ENCODE results near the gene COBL.

COBL gene

GRCh38 chr7:50973814-50974213, 342.8 kb downstream of the COBL start:
- H4K20me1 ChIP-seq (ENCODE audit: insufficient read depth, low read length, poor library complexity, severe bottlenecking) = no peaks in the 10 kb centered on the region
- no peak overlapping the region for H2AFZ ChIP-seq (ENCODE audit: low read length)
- no peaks in the 10 kb centered on the region for H3K9me3 ChIP-seq (ENCODE audit: insufficient read depth, low read depth, low read length)
- TF ChIP-seq EZH2phosphoT487 (IDR thresholded peaks at IDR 0.05; ENCODE audit: borderline replicate concordance) = no peak
- TF ChIP-seq, protein P1, sequence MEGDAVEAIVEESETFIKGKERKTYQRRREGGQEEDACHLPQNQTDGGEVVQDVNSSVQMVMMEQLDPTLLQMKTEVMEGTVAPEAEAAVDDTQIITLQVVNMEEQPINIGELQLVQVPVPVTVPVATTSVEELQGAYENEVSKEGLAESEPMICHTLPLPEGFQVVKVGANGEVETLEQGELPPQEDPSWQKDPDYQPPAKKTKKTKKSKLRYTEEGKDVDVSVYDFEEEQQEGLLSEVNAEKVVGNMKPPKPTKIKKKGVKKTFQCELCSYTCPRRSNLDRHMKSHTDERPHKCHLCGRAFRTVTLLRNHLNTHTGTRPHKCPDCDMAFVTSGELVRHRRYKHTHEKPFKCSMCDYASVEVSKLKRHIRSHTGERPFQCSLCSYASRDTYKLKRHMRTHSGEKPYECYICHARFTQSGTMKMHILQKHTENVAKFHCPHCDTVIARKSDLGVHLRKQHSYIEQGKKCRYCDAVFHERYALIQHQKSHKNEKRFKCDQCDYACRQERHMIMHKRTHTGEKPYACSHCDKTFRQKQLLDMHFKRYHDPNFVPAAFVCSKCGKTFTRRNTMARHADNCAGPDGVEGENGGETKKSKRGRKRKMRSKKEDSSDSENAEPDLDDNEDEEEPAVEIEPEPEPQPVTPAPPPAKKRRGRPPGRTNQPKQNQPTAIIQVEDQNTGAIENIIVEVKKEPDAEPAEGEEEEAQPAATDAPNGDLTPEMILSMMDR (conservative IDR thresholded peaks at IDR 0.05; ENCODE audit: low read length) = no peak
- H3K4me2 ChIP-seq (ENCODE audit: low read depth, low read length, poor library complexity, severe bottlenecking) = no peak overlapping the region
- no peak overlapping the region for H3K9ac ChIP-seq (ENCODE audit: low read depth, low read length, poor library complexity, severe bottlenecking)
- no peak overlapping the region for H3K4me3 ChIP-seq (ENCODE audit: low read length, poor library complexity, severe bottlenecking)
- no peaks in the 10 kb centered on the region for H3K4me1 ChIP-seq (ENCODE audit: insufficient read depth, low read length, poor library complexity, severe bottlenecking)
- H3K79me2 ChIP-seq (ENCODE audit: insufficient read depth, low read length) = no peaks in the 10 kb centered on the region
- H3K27me3 ChIP-seq (ENCODE audit: insufficient read depth, low read length, poor library complexity, severe bottlenecking) = no peaks in the 10 kb centered on the region
- no peaks in the 10 kb centered on the region for H3K9me2 ChIP-seq (replicated peaks; ENCODE audit: low read depth, low read length)
- no peaks in the 10 kb centered on the region for H3K36me3 ChIP-seq (ENCODE audit: insufficient read depth, low read length)
- no peaks in the 10 kb centered on the region for H3F3A ChIP-seq (ENCODE audit: low read depth)

DNA sequence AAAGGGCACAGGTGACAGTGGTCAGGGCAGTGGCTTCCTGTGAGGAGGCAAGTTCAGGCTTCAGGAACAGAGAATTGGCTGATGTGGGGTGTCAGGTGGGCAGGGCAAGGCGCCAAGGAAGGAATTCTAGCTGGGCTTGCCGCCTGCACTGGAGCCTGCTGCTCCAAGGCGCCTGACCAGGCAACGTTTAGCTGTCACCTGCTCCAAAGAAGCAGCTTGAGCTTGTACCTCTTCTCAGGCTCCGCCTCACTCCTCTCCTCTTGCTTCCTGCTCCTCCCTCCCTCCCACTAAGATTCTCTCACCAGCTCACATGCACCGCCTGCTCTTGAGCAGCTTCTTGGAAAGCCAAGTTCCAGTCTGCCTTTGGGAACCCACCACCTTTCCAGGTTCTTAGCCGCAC, 346.5 kb downstream of the COBL start:
- H3K4me2 ChIP-seq (ENCODE audit: low read depth, low read length, poor library complexity, severe bottlenecking) = no peak overlapping the region
- no peaks in the 10 kb centered on the region for H3K9me2 ChIP-seq (replicated peaks; ENCODE audit: low read depth, low read length)
- no peaks in the 10 kb centered on the region for H3K27me3 ChIP-seq (ENCODE audit: insufficient read depth, low read length, poor library complexity, severe bottlenecking)
- peaks cover 3% of the 10 kb centered on the region; the same call in 1 of the 2 replicates for H3K9me3 ChIP-seq (ENCODE audit: insufficient read depth, low read depth, low read length)
- H4K20me1 ChIP-seq (ENCODE audit: insufficient read depth, low read length, poor library complexity, severe bottlenecking) = no peaks in the 10 kb centered on the region
- no peak overlapping the region for H2AFZ ChIP-seq (ENCODE audit: low read length)
- TF ChIP-seq, protein P1 (conservative IDR thresholded peaks at IDR 0.05; ENCODE audit: low read length) = no peak
- no peak for TF ChIP-seq EZH2phosphoT487 (IDR thresholded peaks at IDR 0.05; ENCODE audit: borderline replicate concordance)
- no peaks in the 10 kb centered on the region for H3K36me3 ChIP-seq (ENCODE audit: insufficient read depth, low read length)
- H3K4me1 ChIP-seq (ENCODE audit: insufficient read depth, low read length, poor library complexity, severe bottlenecking) = no peaks in the 10 kb centered on the region
- H3F3A ChIP-seq (ENCODE audit: low read depth) = no peaks in the 10 kb centered on the region
- H3K79me2 ChIP-seq (ENCODE audit: insufficient read depth, low read length) = no peaks in the 10 kb centered on the region
- H3K9ac ChIP-seq (ENCODE audit: low read depth, low read length, poor library complexity, severe bottlenecking) = no peak overlapping the region
- no peak overlapping the region for H3K4me3 ChIP-seq (ENCODE audit: low read length, poor library complexity, severe bottlenecking)

All from Loucy (cell line).